Aorta (tissue), 5 donors: Measurements from ENCODE around the gene AADACL4. TPM values are rescaled to one million over a fixed set of nuclear protein-coding genes. Genes with fewer than 3 reads are reported as not detected.

ENCODE experiments used
- ATAC-seq: fragments of 200-7000 bp; cut with Tn5 transposase; one replicate; pipeline ENCODE4 v1.9.1; 2022; ENCODE audit warnings: moderate library complexity; ENCODE audit not compliant: low FRiP score
- DNase-seq, 2 donors: peaks; one replicate each; pipeline ENCODE4 v3.0.0-alpha.2; 2020
- H3K27ac ChIP-seq, 2 donors: one replicate each; pipeline ENCODE4 v1.5.1; 2013; ENCODE audit warnings: low read length in 2 of 2, mild to moderate bottlenecking in 2 of 2, moderate library complexity in 2 of 2, control low read depth in 1 of 2, inconsistent platforms in 1 of 2, low read depth in 1 of 2
- H3K27me3 ChIP-seq, 2 donors: one replicate each; pipeline ENCODE4 v1.6.1; 2013; ENCODE audit warnings: control low read depth in 1 of 2, low read length in 1 of 2, mild to moderate bottlenecking in 1 of 2, moderate library complexity in 1 of 2; ENCODE audit not compliant: insufficient read depth in 2 of 2, control insufficient read depth in 1 of 2
- H3K36me3 ChIP-seq, 2 donors: one replicate each; pipeline ENCODE4 v1.6.1; 2013; ENCODE audit warnings: control low read depth in 1 of 2, low read length in 1 of 2, mild to moderate bottlenecking in 1 of 2; ENCODE audit not compliant: insufficient read depth in 2 of 2, control insufficient read depth in 1 of 2
- H3K4me1 ChIP-seq, 2 donors: one replicate each; pipeline ENCODE4 v1.6.1; 2013; ENCODE audit warnings: low read length in 2 of 2, control low read depth in 1 of 2, mild to moderate bottlenecking in 1 of 2, moderate library complexity in 1 of 2; ENCODE audit not compliant: insufficient read depth in 2 of 2, control insufficient read depth in 1 of 2
- H3K4me3 ChIP-seq, 2 donors: one replicate each; pipeline ENCODE4 v1.5.1; 2013; ENCODE audit warnings: low read length in 2 of 2, control low read depth in 1 of 2, mild to moderate bottlenecking in 1 of 2
- H3K9me3 ChIP-seq: one replicate; pipeline ENCODE4 v1.6.1; 2013; ENCODE audit warnings: mild to moderate bottlenecking, low read length; ENCODE audit not compliant: control insufficient read depth
- WGBS, 2 donors: extraction: QIAGEN DNeasy Blood & Tissue Kit; methylation state at CpG; one replicate each; pipeline ENCODE4 v1.1.7; 2013; 5-methylcytosine and 5-hydroxymethylcytosine counted together
- intact Hi-C, 2 donors: fragments of 100-400 bp; cut with DNase I; formaldehyde crosslinking; loops; one replicate each; pipeline versions ENCODE4 v1.14.2 to v1.15.0; 2022
- long read RNA-seq, 2 donors: library from polyadenylated mRNA; unstranded; transcript quantifications; one replicate each; pipeline ENCODE4 v2.0.0, GENCODE V29; 2020 to 2021
- polyA plus RNA-seq, 2 donors: library from polyadenylated mRNA; stranded (reverse); fragments of 200-250 nt; gene quantifications; one replicate each; pipeline ENCODE4 v1.2.3, GENCODE V29; 2013
- total RNA-seq, 2 donors: library from RNA; stranded (reverse); fragmentation: NEBNext Ultra II Directional; extraction: Animal tissue kit (Norgen Biotek cat#: 25700); gene quantifications; one replicate each; pipeline ENCODE4 v1.2.1, GENCODE V29; 2021
- donor health status: healthy with polysubstance abuse.
- donor health status: Bipolar disorder and iron deficiency.
- donor health status: DM: no; HTN: no; CAD: no.
- donor health status: DM: no; HTN: no; CAD: no.
- donor health status: DM: yes; HTN: yes; CAD: no.

Gene AADACL4
- total RNA-seq, result not detected
- polyA plus RNA-seq, result not detected
- long read RNA-seq, donor 1, result 0 reads
- long read RNA-seq, donor 2, result 0 reads

GRCh38 chr1:12643785-12644184 lies at the start of gene AADACL4:
TSS of gene AADACL4 (plus strand) at chr1:12644085. CDS start at chr1:12644547, 462 bp downstream.
- 21 to 26% methylated on average over 7 of the region's 7 CpGs for WGBS, 2 donors

GRCh38 chr1:12594490-12594889 lies 49.4 kb upstream of the AADACL4 start:
- no peaks in the 10 kb centered on the region for H3K36me3 ChIP-seq
- no peak overlapping the region for H3K4me3 ChIP-seq
- no peak for DNase-seq
- intact Hi-C loops, result loop anchor here (2.0 to 10.0 kb wide), 4 partner anchors 24 to 140 kb away; partner anchors contain the start of gene DHRS3 (in 1 of the 2)
- peak overlapping the region; percentile 58 to 93 for H3K27ac ChIP-seq
- H3K9me3 ChIP-seq, result no peaks in the 10 kb centered on the region
- 69 to 78% methylated on average over 6 of the region's 6 CpGs for WGBS, 2 donors
- no peaks in the 10 kb centered on the region for H3K27me3 ChIP-seq
- ATAC-seq, result no peak
- H3K4me1 ChIP-seq, result no peaks in the 10 kb centered on the region

More at GRCh38 chr1:12643785-12644184, at the start of gene AADACL4:
- ATAC-seq (no peak), DNase-seq (no peak)
- Histone ChIP-seq H3K4me3 (no peak within 1 kb of the TSS), H3K9me3 (no peaks in the 10 kb centered on the region), H3K36me3 (no peaks in the 10 kb centered on the region), H3K4me1 (no peaks in the 10 kb centered on the region), H3K27me3 (no peaks in the 10 kb centered on the region), H3K27ac (no peak within 1 kb of the TSS)
- intact Hi-C loops, result no loop called here

DNA sequence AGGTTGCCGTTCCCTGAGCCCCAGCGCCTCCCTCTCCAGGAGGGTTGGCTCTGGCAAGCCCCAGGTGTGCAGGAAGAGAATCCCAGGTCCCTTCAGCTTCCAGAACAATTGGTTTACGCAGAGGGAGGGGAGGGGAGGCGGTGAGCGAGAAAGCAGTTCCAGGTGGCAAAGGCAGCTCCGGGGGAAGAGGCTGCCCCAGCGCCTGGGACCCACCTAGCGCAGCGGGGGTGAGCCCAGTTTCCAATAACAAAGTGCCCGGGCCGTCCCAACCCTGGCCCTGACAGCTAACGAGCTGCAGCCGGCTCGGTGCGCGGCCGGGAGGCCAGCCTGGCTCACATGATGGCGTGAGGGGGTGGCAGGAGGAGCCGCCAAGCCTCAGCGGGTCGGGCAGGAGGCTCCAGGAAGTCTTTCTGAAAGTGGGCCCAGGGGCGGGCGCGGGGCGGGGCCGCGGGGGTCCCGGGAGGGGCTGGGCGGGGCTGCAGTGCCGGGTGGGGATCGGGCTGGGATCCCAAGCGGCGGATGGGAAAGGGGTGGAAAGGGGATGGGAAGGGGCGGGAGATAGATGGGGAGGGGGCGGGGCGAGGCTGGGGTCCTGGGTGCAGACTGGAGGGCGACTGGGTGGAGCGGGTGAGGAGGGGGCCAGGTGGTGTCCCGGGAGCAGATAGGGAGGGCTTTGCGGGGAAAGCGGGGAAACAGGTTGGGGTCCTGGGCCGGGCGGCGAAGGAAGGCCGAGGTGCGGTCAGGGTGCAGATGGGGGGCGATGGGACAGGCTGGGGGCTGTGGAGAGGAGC lies 48.7 kb upstream of the AADACL4 start:
- intact Hi-C loops, result loop anchor here (2.0 to 10.0 kb wide), 4 partner anchors 24 to 140 kb away; partner anchors contain the start of gene DHRS3 (in 1 of the 2)
- peak; percentile 65 for ATAC-seq
- WGBS, 2 donors, result 3 to 5% methylated on average over 42 to 47 of the region's 47 CpGs

DNA sequence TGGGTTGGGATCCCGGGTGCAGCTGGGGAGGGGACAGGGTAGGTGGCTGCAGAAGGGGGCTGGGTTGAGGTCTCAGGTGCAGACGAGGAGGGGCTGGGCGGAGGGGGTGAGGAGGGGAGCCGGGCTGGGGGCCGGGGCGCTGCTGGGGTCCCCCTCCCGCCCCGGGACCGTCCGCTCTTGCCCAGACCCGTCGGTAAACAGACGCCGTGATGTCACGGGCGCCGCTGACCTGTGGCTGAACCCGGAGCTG lies 48.2 kb upstream of the AADACL4 start:
- H3K36me3 ChIP-seq, result no peaks in the 10 kb centered on the region
- no peaks in the 10 kb centered on the region for H3K4me1 ChIP-seq
- WGBS, 2 donors, result 0 to 1% methylated on average over 5 to 18 of the region's 18 CpGs
- H3K27ac ChIP-seq, result peak overlapping the region; percentile 87 to 97
- ATAC-seq (no peak), DNase-seq (no peak)
- H3K9me3 ChIP-seq, result no peaks in the 10 kb centered on the region
- peak overlapping the region in 1 of 2 donors; percentile 25 for H3K4me3 ChIP-seq
- intact Hi-C loops, result loop anchor here (2.0 to 10.0 kb wide), 4 partner anchors 21 to 141 kb away; partner anchors contain the start of gene DHRS3 (in 1 of the 2)
- no peaks in the 10 kb centered on the region for H3K27me3 ChIP-seq

More for the DNA sequence above, 48.7 kb upstream of the AADACL4 start:
- Histone ChIP-seq H3K4me3 (peak overlapping the region in 1 of 2 donors; percentile 25), H3K36me3 (no peaks in the 10 kb centered on the region), H3K9me3 (no peaks in the 10 kb centered on the region), H3K27me3 (no peaks in the 10 kb centered on the region), H3K4me1 (no peaks in the 10 kb centered on the region), H3K27ac (peak overlapping the region; percentile 87 to 97)
- peak; percentile 91 for DNase-seq

DNA sequence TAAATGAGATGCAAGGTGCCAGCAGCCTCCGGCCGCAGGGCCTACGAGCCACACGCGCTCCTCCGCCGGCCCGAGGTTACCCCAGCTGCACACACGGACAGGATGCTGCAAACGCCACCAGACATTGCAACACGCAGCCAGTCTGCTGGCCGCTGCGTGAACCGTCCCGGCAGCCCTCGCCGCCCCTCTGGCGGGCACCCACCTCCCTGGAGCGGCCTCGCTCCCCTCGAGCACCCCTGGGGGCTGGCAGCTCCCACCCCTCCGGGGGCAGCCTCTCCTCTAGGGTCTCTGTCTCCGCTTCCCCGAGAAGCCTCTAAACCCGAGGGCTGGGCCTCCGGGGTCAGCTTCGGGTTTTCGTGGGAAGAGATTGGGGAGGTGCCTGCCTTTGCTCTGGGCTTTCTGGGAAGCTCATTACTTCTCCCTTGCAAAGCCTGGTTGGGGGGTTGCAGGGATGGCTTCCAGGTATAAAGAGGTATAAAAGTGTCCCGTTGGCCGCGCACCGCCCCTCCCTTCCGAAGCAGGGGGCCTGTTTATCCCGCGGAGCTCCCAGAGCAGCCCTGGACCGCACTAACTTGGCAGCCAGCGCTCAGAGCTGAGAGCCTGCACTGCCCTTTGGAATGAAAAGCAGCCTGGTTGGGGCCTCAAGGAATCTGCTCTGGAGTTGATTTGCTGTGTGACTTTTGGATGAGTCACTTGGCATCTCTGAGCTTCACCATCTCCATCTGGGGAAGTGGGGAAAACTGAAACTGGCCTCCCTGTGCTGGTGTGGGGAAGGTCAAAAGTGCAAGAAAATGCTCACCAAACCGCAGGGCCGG lies 47.7 kb upstream of the AADACL4 start:
- Histone ChIP-seq H3K9me3 (no peaks in the 10 kb centered on the region), H3K36me3 (no peaks in the 10 kb centered on the region), H3K27me3 (no peaks in the 10 kb centered on the region), H3K27ac (peak overlapping the region; percentile 90 to 97), H3K4me3 (no peak overlapping the region), H3K4me1 (no peaks in the 10 kb centered on the region)
- 2% methylated on average over 39 of the region's 39 CpGs for WGBS, 2 donors
- intact Hi-C loops, result loop anchor here (2.0 to 10.0 kb wide), 3 partner anchors 21 to 141 kb away; no protein-coding TSS in a partner anchor
- DNase-seq (peak; percentile 96 to 98), ATAC-seq (peak; percentile 90)

DNA sequence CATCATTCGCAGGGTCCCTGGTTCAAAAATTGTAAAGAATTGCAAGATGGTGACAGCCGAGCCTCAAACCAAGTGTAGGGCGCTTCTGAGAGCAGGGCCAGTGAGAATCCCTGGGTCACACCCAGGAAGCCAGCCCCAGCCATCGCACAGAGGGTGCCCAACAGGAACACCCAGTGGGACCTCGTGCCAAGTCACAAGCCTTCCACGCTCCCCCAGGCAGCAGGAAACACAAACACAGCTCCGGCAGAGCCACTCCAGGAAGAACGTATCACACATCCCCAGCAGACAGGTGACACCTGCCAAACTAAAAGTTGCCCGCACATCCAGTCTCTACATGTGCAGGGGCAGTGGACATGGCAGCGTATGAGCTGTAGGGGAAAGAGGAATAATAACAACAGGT lies 46.1 kb upstream of the AADACL4 start:
- Histone ChIP-seq H3K9me3 (no peaks in the 10 kb centered on the region), H3K27ac (peak overlapping the region in 1 of 2 donors; percentile 9), H3K36me3 (no peaks in the 10 kb centered on the region), H3K27me3 (no peaks in the 10 kb centered on the region), H3K4me1 (no peaks in the 10 kb centered on the region), H3K4me3 (no peak overlapping the region)
- 48 to 58% methylated on average over 10 of the region's 10 CpGs for WGBS, 2 donors
- DNase-seq (peak in 1 of 2 donors; percentile 87), ATAC-seq (no peak)
- intact Hi-C loops, result loop anchor here (2.0 to 10.0 kb wide), 3 partner anchors 19 to 143 kb away; no protein-coding TSS in a partner anchor

DNA sequence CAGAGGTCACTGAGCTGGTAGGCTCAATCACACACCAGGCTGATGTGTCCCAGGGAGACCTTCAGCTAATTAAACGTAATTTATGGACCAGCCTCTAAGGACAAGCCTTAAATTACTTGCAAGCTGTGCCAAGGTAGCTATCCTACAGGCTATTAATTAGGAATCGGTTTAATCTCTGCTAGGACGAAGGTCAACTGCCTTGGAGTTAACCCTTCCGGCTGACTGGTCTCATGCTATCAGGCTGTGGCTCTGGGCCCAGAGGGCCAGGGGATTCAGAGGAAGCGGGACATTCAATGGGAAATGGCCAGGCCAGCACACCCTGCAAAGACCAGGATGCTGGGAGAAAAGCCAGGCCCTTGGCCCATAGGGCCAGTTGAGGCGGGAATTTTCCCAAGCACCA lies 44.9 kb upstream of the AADACL4 start:
- no peak overlapping the region for H3K27ac ChIP-seq
- no peak for ATAC-seq
- no peaks in the 10 kb centered on the region for H3K9me3 ChIP-seq
- no peak for DNase-seq
- peaks cover 0 to under 1% of the 10 kb centered on the region in 2 donors for H3K4me1 ChIP-seq
- H3K27me3 ChIP-seq, result no peaks in the 10 kb centered on the region
- intact Hi-C loops, result loop anchor here in 1 of 2 donors (10.0 kb wide), 2 partner anchors 54 to 144 kb away; no protein-coding TSS in a partner anchor
- no peaks in the 10 kb centered on the region for H3K36me3 ChIP-seq
- H3K4me3 ChIP-seq, result no peak overlapping the region
- WGBS, 2 donors, result 72 to 87% methylated on average over 6 of the region's 6 CpGs

- Histone ChIP-seq H3K36me3 (no peaks in the 10 kb centered on the region), H3K4me1 (peaks cover 0 to 2% of the 10 kb centered on the region in 2 donors), H3K27ac (peak overlapping the region in 1 of 2 donors; percentile 37), H3K27me3 (no peaks in the 10 kb centered on the region), H3K9me3 (no peaks in the 10 kb centered on the region), H3K4me3 (no peak overlapping the region)
- no peak for DNase-seq
- WGBS, 2 donors, result 76 to 81% methylated on average over 5 of the region's 5 CpGs
- intact Hi-C loops, result loop anchor here in 1 of 2 donors (10.0 kb wide), 2 partner anchors 55 to 145 kb away; no protein-coding TSS in a partner anchor
- ATAC-seq, result no peak
Observed at GRCh38 chr1:12599657-12600056, 44.2 kb upstream of the AADACL4 start.
